NB4 (cell line): ENCODE data around the gene RASSF7.

Experiments
- POLR2A ChIP-seq: IDR thresholded peaks from 2 replicates; pipeline ENCODE4 v1.6.1; 2011; ENCODE audit warnings: mild to moderate bottlenecking; ENCODE audit not compliant: insufficient read length; ENCODE audit errors: extremely low read depth
- TF ChIP-seq, protein P1 (sequence below): IDR thresholded peaks from one replicate; pipeline ENCODE4 v1.5.1; 2012; ENCODE audit warnings: low read depth, low read length
- TF ChIP-seq, protein P2 (sequence below): IDR thresholded peaks from 2 replicates; pipeline ENCODE4 v1.6.1; 2011; ENCODE audit warnings: low read depth, low read length

DNA sequence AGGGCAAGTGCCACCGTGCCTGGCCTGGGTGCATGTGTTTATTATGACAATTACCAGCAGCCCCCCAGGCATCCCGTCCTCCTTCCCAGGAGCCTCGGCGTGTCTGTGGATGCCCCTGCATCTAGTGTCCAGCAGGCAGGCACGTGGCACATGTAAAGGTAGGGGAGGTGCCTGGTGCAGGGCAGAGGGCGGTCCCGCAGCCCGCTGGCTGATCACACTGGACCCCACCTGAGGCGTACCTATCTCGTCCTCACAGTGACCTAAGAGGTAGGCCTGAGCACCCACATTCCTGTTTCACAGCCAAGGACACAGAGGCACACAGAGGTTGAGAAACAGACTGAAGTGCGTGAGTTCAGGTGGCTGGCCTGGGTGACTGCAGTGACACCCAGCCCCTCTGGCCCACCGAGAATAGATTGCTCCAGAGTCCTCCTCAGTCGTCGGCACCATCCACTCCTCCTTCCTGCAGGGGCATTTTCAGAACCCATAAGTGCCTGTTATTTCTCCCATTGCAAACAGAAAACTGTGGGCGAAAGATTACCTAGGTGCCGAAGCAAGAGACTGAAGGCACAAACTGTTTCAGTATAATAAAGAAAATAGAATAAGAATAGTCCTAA lies 12.5 kb downstream of the RASSF7 start:
- TF ChIP-seq POLR2A, result no peak
- TF ChIP-seq, protein P1, sequence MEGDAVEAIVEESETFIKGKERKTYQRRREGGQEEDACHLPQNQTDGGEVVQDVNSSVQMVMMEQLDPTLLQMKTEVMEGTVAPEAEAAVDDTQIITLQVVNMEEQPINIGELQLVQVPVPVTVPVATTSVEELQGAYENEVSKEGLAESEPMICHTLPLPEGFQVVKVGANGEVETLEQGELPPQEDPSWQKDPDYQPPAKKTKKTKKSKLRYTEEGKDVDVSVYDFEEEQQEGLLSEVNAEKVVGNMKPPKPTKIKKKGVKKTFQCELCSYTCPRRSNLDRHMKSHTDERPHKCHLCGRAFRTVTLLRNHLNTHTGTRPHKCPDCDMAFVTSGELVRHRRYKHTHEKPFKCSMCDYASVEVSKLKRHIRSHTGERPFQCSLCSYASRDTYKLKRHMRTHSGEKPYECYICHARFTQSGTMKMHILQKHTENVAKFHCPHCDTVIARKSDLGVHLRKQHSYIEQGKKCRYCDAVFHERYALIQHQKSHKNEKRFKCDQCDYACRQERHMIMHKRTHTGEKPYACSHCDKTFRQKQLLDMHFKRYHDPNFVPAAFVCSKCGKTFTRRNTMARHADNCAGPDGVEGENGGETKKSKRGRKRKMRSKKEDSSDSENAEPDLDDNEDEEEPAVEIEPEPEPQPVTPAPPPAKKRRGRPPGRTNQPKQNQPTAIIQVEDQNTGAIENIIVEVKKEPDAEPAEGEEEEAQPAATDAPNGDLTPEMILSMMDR, result no peak
- TF ChIP-seq, protein P2, sequence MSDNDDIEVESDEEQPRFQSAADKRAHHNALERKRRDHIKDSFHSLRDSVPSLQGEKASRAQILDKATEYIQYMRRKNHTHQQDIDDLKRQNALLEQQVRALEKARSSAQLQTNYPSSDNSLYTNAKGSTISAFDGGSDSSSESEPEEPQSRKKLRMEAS, result no peak
